HL-60 (cell line): ENCODE measurements around the gene LBX2.

Experiments
- POLR2AphosphoS5 ChIP-seq: IDR thresholded peaks from 2 replicates; pipeline ENCODE4 v1.6.1; 2012; ENCODE audit warnings: low read depth
- SPI1 ChIP-seq: IDR thresholded peaks from 2 replicates; pipeline ENCODE4 v1.6.1; 2012; ENCODE audit warnings: low read depth, mild to moderate bottlenecking, borderline replicate concordance
- TF ChIP-seq, protein P1 (sequence below): IDR thresholded peaks from one replicate; pipeline ENCODE4 v1.5.1; 2011; ENCODE audit warnings: low read length, control low read depth, inconsistent platforms; ENCODE audit not compliant: insufficient read depth

- TF ChIP-seq, protein P1, sequence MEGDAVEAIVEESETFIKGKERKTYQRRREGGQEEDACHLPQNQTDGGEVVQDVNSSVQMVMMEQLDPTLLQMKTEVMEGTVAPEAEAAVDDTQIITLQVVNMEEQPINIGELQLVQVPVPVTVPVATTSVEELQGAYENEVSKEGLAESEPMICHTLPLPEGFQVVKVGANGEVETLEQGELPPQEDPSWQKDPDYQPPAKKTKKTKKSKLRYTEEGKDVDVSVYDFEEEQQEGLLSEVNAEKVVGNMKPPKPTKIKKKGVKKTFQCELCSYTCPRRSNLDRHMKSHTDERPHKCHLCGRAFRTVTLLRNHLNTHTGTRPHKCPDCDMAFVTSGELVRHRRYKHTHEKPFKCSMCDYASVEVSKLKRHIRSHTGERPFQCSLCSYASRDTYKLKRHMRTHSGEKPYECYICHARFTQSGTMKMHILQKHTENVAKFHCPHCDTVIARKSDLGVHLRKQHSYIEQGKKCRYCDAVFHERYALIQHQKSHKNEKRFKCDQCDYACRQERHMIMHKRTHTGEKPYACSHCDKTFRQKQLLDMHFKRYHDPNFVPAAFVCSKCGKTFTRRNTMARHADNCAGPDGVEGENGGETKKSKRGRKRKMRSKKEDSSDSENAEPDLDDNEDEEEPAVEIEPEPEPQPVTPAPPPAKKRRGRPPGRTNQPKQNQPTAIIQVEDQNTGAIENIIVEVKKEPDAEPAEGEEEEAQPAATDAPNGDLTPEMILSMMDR = no peak
- no peak for TF ChIP-seq POLR2AphosphoS5
- no peak for TF ChIP-seq SPI1
These were observed 14.4 kb upstream of the LBX2 start for GRCh38 chr2:74513605-74514367.
